WI38 (cell line): ENCODE measurements around the gene POU2F3.

Experiments used
- H3K4me3 ChIP-seq: 2 replicates; pipeline ENCODE4 v1.5.1; 2011; ENCODE audit warnings: low read depth, mild to moderate bottlenecking, control low read depth, low read length
- CTCF ChIP-seq: IDR thresholded peaks from 2 replicates; pipeline ENCODE4 v1.5.1; 2012; ENCODE audit warnings: low read depth, mild to moderate bottlenecking, control low read depth, low read length

The POU2F3 gene

GRCh38 chr11:120210626-120211521, 29.1 kb upstream of the POU2F3 start, which contains the start of gene OAF:
OAF (plus strand) TSS chr11:120211032; CDS start chr11:120211280, 248 bp downstream.
- TF ChIP-seq CTCF: no peak
- peak within 1 kb of the TSS; percentile 80 for H3K4me3 ChIP-seq

DNA sequence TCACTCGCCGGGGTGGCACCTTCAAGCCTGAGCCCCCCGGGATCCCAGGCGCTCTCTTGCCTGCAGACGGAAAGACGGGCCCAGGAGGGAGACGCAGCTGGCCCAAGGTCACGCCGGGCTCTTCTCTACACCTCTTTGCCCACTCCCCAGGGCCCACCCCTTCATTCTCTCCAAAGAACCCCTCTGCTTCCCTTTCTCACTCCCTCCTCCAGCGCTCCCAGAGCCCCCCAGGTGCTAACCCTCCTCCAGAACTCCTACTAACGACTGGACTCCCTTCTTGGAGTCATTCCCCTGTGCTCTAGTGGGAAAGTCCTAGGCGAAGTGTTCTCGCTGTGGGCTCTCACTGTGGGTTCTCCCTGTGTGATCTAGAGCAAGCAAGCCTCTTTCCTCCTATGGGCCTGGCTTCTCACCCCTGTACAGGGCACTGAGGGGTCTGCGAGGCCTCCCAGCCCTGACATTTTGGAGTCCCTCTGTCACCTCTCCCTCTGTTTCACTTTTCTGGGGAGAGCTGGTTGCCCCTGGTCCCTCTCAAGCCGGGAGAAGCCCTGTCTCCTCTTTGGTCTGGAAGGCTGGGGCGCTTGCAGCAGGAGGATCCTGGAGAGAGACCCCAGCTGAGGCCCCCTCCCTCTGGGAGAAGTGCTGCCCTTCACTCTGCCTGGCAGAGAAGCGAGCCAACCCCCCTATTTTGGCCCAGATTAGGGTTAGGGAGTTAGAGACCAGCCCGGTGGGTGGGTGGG, 28.2 kb upstream of the POU2F3 start:
- peak overlapping the region; percentile 80 for H3K4me3 ChIP-seq
- TF ChIP-seq CTCF: no peak

- TF ChIP-seq CTCF: no peak
- peak overlapping the region; percentile 80 for H3K4me3 ChIP-seq
Observed at GRCh38 chr11:120212259-120212878, 27.6 kb upstream of the POU2F3 start.

DNA sequence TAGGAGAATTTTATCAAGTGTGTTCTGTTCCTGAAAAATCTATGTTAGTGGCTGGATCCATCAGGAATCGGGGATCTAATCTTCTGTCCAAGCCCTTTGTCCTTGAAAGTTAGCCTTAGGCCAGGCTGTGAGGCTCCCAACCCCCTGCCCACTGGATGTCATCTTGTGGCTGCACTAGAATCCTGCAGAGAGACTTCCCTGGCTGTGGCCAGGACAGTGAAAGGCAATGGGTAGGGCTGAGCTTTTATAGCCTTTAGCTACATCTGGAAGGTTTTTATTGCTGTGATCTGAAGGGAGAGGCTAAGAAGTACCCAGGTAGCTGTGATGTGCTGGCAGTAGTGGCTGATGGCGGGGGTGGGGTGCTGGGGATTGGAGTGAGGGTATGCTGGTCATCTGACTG, 27.0 kb upstream of the POU2F3 start:
- H3K4me3 ChIP-seq: peak overlapping the region; percentile 80
- no peak for TF ChIP-seq CTCF

DNA sequence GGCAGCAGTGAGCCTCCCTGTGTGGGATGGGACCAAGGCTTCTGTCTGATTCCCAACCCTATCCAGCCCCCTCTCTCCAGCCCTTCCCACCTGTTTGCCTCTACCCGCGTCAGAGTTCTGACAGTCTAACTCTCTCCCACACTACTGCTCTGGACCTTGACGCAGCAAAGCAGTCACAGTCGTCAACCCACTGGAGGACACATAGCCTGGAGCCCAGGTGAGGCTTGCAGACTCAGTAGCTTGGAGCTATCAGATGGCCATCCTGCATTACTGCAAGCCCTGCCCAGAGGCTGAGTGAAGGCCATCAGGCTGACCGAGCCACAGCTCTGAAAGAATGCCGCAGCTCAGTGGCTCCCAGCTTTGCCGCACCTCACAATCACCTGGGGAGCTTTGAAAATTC, 25.4 kb upstream of the POU2F3 start:
- no peak for TF ChIP-seq CTCF
- H3K4me3 ChIP-seq: no peak overlapping the region

- no peak for TF ChIP-seq CTCF
- no peak overlapping the region for H3K4me3 ChIP-seq
Observed at GRCh38 chr11:120215634-120216033, 24.3 kb upstream of the POU2F3 start.
